ENCODE results near the gene MAST4. TPM values are rescaled to one million over a fixed set of nuclear protein-coding genes. Genes with fewer than 3 reads are reported as not detected.

The MAST4 gene
- total RNA-seq, 1 donor from 2014 or later, result 19.1 TPM

GRCh38 chr5:66659780-66660179 lies 63.6 kb downstream of the MAST4 start:
- no peak overlapping the region for H3K4me3 ChIP-seq (ENCODE audit: low read depth, low read length)
- no peaks in the 10 kb centered on the region for H3K27me3 ChIP-seq (ENCODE audit: control insufficient read depth, insufficient read depth, low read length)
- no peaks in the 10 kb centered on the region for H3K36me3 ChIP-seq (ENCODE audit: control insufficient read depth, insufficient read depth, low read length)
- TF ChIP-seq CTCF (IDR thresholded peaks at IDR 0.05; ENCODE audit: insufficient read depth, low read length, poor library complexity, severe bottlenecking), result no peak
- no peak for DNase-seq (ENCODE audit: low read depth)

- Histone ChIP-seq H3K4me3 (ENCODE audit: low read depth, low read length) (no peak overlapping the region), H3K27me3 (ENCODE audit: control insufficient read depth, insufficient read depth, low read length) (no peaks in the 10 kb centered on the region), H3K36me3 (ENCODE audit: control insufficient read depth, insufficient read depth, low read length) (no peaks in the 10 kb centered on the region)
- no peak for TF ChIP-seq CTCF (IDR thresholded peaks at IDR 0.05; ENCODE audit: insufficient read depth, low read length, poor library complexity, severe bottlenecking)
- DNase-seq (ENCODE audit: low read depth), result no peak
These were observed 64.2 kb downstream of the MAST4 start for GRCh38 chr5:66660396-66660795.

- H3K36me3 ChIP-seq (ENCODE audit: control insufficient read depth, insufficient read depth, low read length), result no peaks in the 10 kb centered on the region
- no peaks in the 10 kb centered on the region for H3K27me3 ChIP-seq (ENCODE audit: control insufficient read depth, insufficient read depth, low read length)
- no peak for DNase-seq (ENCODE audit: low read depth)
- no peak for TF ChIP-seq CTCF (IDR thresholded peaks at IDR 0.05; ENCODE audit: insufficient read depth, low read length, poor library complexity, severe bottlenecking)
- H3K4me3 ChIP-seq (ENCODE audit: low read depth, low read length), result no peak overlapping the region
These were observed 65.0 kb downstream of the MAST4 start for GRCh38 chr5:66661149-66661548.

- Histone ChIP-seq H3K27me3 (ENCODE audit: control insufficient read depth, insufficient read depth, low read length) (no peaks in the 10 kb centered on the region), H3K4me3 (ENCODE audit: low read depth, low read length) (no peak overlapping the region), H3K36me3 (ENCODE audit: control insufficient read depth, insufficient read depth, low read length) (no peaks in the 10 kb centered on the region)
- no peak for DNase-seq (ENCODE audit: low read depth)
- no peak for TF ChIP-seq CTCF (IDR thresholded peaks at IDR 0.05; ENCODE audit: insufficient read depth, low read length, poor library complexity, severe bottlenecking)
These were observed 70.6 kb downstream of the MAST4 start for GRCh38 chr5:66666778-66667177.

GRCh38 chr5:66669086-66669861 lies 73.1 kb downstream of the MAST4 start:
- Histone ChIP-seq H3K27me3 (ENCODE audit: control insufficient read depth, insufficient read depth, low read length) (no peaks in the 10 kb centered on the region), H3K4me3 (ENCODE audit: low read depth, low read length) (no peak overlapping the region), H3K36me3 (ENCODE audit: control insufficient read depth, insufficient read depth, low read length) (no peaks in the 10 kb centered on the region)
- TF ChIP-seq CTCF (IDR thresholded peaks at IDR 0.05; ENCODE audit: insufficient read depth, low read length, poor library complexity, severe bottlenecking), result no peak
- no peak for DNase-seq (ENCODE audit: low read depth)

- no peak for TF ChIP-seq CTCF (IDR thresholded peaks at IDR 0.05; ENCODE audit: insufficient read depth, low read length, poor library complexity, severe bottlenecking)
- Histone ChIP-seq H3K4me3 (ENCODE audit: low read depth, low read length) (no peak overlapping the region), H3K27me3 (ENCODE audit: control insufficient read depth, insufficient read depth, low read length) (no peaks in the 10 kb centered on the region), H3K36me3 (ENCODE audit: control insufficient read depth, insufficient read depth, low read length) (no peaks in the 10 kb centered on the region)
- DNase-seq (ENCODE audit: low read depth), result no peak
These were observed 73.6 kb downstream of the MAST4 start for GRCh38 chr5:66669862-66670195.

Data from kidney epithelial cell (primary cell).